DMS53 (cell line): Measurements from ENCODE around the gene NUP93.
"Not testable (repeated sequence)": the region's sequence is repeated elsewhere in the genome, so short reads cannot be mapped to it uniquely, and the experiment has no call there.

Source experiments
- DNase-seq: peaks from one replicate; lab custom pipeline; 2025; lab: John Stamatoyannopoulos, UW

NUP93 gene

DNA sequence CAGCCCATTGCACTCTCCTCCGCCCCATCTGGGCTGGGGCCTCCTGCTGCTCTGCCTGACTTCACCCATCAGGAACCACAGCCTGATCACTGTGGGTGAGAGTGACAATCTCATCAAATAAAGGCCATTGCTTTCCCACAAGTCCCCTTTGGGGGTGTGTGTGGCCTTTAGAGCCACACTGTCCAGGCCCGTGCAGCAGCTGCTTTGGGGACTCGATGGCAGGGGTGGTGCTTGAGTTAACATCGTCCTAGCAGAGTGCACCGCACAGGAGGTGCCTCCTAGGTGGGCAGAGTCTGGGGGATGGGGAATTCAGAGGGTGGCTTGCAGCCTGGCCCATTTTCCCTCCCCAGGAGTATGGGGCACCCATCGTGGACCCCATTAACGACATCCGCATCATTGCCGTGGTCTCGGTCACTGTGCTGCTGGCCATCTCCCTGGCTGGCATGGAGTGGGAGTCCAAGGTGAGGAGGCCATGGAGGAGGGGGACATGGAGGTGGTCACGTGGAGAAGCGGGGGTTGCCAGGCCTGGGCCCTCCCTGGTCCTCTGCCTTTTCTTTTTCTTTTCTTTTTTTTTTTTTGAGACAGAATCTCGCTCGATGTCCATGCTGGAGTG, 140.5 kb downstream of the NUP93 start:
- DNase-seq: no peak

DNA sequence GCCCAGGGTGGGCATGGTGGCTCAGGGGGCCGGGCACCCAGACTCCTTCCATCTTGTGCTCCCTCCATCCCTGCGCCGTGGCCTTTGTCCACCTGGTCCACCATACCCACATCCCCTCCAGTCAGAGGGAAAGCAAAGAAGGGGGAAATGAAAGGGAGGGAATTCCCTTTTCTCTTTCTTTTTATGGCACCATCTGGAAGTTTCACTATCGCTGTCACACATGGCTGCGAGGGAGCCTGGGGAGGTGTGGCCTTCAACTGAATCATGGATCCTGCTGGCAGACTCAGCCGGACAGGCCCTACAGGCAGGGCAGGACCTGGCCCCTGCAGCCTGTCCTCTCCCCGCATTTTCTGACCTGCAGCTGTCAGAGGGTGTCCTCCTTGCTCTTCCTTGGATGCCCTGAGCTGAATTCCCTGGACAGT, 141.3 kb downstream of the NUP93 start:
- peak; percentile 51 for DNase-seq

- DNase-seq: no peak
These were observed 143.0 kb downstream of the NUP93 start for GRCh38 chr16:56872863-56873391.

- DNase-seq: no peak
These were observed 144.9 kb downstream of the NUP93 start for GRCh38 chr16:56874800-56875199.

- no peak for DNase-seq
These were observed 146.1 kb downstream of the NUP93 start for GRCh38 chr16:56876048-56876447.

DNA sequence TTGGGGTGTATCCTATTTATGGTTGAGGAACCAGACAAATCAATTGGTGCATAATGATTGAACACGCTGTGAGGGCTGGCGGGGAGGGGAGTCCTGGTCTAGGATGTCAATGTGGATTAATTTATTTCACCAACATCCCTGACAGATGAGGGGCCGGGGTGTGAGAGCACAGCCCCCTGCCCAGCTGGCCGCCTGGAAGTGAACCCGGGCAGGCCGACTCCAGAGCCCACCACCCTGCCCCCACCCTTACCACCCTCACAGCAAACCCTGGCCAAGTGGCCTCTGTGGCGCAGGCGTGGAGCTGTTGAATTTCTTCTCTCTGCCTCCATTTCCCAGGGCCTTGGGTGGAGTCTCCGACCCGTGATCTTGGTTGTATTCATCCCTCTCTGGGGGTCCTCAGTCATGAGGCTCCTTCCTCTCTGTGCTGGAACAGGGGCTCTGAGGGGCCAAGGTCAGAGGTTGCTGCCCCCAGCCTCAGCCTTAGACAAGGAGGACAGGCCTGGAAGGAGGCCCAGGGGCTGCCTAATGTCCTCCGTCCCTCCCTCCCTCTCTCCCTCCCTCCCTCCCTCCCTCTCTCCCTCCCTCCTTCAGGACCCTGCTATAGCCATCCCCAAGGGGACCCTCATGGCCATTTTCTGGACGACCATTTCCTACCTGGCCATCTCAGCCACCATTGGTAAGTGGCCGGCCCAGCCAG, 147.7 kb downstream of the NUP93 start:
- DNase-seq: no peak

DNA sequence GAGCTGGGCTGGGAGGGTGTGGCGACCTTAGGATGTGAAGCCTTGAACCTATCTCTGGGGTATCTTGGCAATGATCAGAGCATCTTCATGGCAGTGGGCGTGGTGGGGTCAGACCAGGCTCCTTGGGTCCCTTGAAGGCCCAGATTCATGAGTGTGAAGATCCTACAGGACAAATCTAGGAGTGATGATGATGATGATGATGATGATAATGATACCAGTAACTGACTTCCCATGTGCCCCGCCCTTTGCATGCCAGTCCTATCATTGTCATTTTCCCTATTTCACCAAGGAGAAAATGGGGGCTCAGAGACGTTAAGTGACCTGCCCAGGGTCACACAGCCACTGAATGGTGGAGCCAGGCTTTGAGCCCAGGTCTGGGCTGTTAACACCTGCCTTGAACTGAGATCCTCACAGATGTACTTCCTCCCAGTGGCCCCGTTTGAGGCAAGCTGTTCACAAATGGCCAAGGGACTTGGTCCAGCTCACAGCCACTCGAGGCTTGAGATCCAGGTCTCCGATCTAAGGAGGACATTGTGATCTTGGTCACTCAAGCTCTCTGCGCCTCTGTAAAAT, 148.4 kb downstream of the NUP93 start:
- DNase-seq: no peak

- DNase-seq: no peak
These were observed 149.3 kb downstream of the NUP93 start for GRCh38 chr16:56879276-56879675.

DNA sequence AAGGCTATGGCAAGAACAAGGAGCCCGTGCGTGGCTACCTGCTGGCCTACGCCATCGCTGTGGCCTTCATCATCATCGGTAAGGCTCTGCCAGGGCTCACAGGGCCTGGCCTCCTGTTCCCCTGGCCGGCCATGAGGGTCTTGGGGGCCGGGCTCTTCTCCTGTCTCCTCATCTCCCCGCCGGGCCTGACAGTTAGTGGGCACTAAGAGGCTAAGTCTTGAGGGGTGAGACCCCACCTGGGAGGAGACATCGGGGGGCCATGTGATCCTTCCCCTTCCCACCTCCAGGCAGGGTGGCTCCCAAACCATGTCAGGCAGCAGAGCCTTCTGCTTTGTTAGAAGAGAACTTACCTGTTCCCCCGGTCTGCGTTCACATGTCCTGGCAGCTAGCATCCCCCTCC, 150.2 kb downstream of the NUP93 start:
- no peak for DNase-seq

DNA sequence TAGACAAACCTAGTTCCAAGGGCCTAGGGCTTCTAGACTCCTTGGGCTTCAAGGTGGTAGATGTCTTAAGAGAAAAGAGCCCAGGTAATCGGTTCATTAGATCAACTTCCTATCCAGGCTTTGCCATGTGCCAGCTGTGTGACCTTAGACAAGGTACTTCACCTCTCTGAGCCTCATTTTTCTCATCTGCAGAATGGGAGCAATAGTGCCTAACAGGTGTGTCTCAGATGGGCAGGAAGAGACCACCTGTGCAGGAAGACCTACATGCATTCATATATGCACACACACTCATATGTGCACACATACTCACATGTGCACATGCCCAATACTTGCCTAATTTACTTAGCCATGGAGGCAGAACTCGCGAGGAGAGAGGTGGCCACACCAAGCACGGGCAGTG, 150.8 kb downstream of the NUP93 start:
- DNase-seq: no peak

- DNase-seq: no peak
These were observed 152.3 kb downstream of the NUP93 start for GRCh38 chr16:56882077-56882800.

DNA sequence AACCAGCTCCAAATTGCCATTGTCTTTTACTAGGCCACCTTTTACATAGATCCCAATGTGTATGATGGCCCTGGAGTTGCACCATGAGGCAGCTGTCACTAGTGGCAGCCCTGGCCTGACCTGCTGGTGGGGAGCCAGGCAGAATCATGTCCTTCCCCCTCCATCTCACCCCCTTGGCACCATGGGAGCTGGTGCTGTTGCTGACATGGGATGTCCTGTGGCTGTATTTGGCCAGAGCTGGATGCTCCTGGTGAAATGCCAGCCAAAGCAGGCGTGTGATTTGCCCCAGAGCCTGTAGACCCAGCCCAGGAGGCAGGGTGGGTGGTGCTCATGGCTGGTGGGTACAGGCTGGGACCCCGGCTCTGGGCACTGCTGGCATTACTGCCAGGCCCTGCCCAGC, 153.7 kb downstream of the NUP93 start:
- DNase-seq: no peak

- no peak for DNase-seq
These were observed 154.2 kb downstream of the NUP93 start for GRCh38 chr16:56884026-56884582.

DNA sequence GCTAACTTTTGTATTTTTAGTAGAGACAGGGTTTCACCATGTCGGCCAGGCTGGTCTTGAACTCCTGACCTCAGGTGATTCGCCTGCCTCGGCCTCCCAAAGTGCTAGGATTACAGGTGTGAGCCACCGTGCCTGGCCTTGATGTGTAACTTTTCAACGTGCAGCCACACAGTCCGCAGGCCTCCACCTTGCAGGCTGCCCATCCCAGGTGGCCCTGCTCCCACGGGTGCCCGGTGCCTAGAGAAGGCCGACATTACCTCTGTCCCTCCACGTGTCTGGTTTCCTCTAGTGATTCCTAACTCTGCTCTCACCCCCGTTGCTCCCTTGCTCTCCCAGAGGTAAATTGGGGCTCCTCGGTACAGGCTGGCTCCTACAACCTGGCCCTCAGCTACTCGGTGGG, 155.0 kb downstream of the NUP93 start:
- DNase-seq: not testable (repeated sequence)

- no peak for DNase-seq
These were observed 155.7 kb downstream of the NUP93 start for GRCh38 chr16:56885446-56886162.

DNA sequence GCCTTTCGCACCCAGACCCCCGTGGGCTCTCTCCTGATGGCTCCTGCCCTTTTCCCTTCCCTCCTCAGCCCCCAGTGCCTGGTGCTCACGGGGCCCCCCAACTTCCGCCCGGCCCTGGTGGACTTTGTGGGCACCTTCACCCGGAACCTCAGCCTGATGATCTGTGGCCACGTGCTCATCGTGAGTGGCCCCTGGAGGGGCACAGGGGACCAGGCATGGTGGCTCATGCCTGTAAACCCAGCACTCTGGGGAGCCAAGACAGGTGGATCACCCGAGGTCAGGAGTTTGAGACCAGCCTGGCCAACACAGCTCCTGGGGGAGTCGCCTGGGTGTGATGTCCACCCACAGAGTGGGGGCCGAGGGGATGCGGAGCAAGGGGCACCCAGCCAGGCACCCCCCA, 156.4 kb downstream of the NUP93 start:
- no peak for DNase-seq

- DNase-seq: no peak
These were observed 156.9 kb downstream of the NUP93 start for GRCh38 chr16:56886826-56887225.

DNA sequence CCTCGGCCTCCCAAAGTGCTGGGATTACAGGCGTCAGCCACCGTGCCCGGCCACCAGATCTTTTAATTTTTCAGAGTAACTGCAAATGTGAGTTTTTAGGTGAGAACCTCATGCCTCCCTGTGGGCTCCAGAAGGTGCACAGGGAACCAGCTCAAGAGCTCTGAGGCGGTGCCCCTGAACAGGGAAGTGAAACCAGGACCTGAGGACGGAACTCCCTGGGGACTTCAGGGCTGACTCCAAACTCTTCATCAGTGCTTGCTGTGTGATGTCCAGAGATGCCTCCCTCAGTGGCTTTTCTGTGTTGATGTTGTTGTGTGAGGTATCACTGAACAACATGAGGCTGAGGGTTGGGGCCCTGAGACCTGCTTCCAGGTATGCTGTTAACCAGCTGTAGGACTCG, 158.9 kb downstream of the NUP93 start:
- DNase-seq: no peak

DNA sequence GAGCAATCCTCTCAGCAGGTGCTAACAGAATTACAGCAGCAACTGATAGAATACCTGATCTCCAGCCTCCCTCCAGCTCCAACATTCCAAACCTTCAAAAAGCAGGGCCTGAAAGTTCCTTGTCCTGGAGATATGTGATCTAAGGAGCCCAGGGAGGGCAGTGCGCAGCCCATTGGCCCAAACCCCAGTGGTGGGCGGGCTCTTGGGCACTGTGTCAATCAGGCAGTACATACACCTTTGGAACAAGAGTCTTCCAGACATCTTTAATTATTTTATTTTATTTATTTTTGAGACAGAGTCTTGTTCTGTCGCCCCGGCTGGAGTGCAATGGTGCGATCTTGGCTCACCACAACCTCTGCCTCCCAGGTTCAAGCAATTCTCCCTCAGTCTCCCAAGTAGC, 159.3 kb downstream of the NUP93 start:
- DNase-seq: no peak

GRCh38 chr16:56891685-56892084, 161.8 kb downstream of the NUP93 start:
- DNase-seq: no peak

GRCh38 chr16:56892705-56893104, 162.8 kb downstream of the NUP93 start:
- no peak for DNase-seq
